ENCODE data around the gene PXK.

DNA sequence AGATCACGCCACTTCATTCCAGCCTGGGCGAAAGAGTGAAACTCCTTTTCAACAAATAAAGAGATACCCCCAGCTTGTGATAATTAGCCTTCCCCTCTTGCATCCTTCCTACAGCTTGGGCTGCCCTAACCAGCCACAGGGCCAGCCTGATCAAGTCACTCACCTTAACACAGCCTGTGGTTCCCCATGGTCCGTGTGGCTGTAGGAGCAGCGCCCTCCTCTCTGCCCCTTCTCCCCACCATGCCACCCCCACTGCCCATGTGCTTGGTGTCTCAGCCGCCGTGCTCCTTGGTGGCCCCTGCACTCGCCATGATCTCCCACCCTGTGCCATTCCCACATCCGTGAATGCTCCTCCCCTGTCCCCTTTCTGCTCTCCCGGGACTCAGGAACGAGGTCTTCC lies 39.8 kb upstream of the PXK start:
- TF ChIP-seq CTCF (conservative IDR thresholded peaks at IDR 0.05) (no peak), ZFX (IDR thresholded peaks at IDR 0.05) (no peak)
